ENCODE results near the gene PRAMEF20.

Gene PRAMEF20

GRCh38 chr1:13465515-13465914 is 55.3 kb downstream of the PRAMEF20 start:
- no peak for DNase-seq

GRCh38 chr1:13469343-13469742 is 59.1 kb downstream of the PRAMEF20 start:
- no peak for DNase-seq
